HG03060 (cell line): Measurements from ENCODE around the gene WASF2.
"Not testable (repeated sequence)": the region's sequence is repeated elsewhere in the genome, so short reads cannot be mapped to it uniquely, and the experiment has no call there.

ENCODE experiments used
- ATAC-seq: cut with Tn5 transposase; IDR thresholded peaks from one replicate; pipeline ENCODE4 v1.9.1; 2021; ENCODE audit warnings: low read depth, moderate number of reproducible peaks; ENCODE audit not compliant: unreplicated experiment

WASF2 gene

GRCh38 chr1:27521861-27522431 is 32.0 kb upstream of the WASF2 start:
- ATAC-seq = no peak

DNA sequence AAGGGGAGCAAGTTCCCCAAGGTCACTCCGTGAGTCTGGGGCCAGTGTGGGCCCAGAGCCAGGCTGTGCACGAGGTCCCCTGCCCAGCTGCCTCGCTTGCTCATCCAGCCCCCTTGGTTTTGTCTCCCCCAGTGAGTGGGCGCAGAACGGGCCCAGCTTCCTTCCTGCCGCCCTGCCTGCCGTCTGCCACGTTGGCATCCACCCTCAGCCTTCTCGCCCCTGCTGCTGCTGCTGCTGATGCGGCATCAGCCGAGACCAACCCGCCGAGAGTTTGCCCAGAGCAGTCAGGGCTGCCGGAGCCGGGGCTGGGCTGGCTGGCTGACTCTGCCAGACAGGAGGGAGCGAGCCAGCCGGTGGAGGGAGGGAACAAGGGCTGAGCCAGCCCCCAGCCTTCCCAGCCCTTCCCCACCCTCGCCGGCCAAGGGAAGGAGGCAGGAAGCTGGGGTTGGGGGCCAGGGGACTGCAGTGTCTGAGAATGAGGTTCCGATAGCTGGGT is 31.4 kb upstream of the WASF2 start:
- no peak for ATAC-seq

GRCh38 chr1:27520651-27521050 is 30.7 kb upstream of the WASF2 start:
- no peak for ATAC-seq

GRCh38 chr1:27519331-27520258 is 29.6 kb upstream of the WASF2 start:
- no peak for ATAC-seq

DNA sequence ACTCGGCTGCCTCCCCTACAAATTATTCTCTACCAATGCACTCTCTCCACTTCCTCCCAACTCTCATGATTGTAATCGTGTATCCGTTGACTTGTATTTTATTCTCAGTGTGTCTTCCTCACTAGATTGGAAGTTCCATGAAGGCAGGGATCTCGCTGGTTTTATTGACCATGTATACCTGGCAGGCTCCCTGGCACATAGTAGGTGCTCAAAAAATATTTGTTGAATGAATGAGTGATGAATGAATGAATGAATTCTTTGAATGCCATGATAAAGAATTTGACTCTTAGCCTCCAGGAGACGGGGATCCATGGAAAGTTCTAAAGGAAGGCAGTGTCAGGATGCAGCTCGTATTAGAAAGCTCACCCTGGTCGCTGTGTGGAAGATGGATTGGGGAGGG is 28.8 kb upstream of the WASF2 start:
- ATAC-seq = no peak

DNA sequence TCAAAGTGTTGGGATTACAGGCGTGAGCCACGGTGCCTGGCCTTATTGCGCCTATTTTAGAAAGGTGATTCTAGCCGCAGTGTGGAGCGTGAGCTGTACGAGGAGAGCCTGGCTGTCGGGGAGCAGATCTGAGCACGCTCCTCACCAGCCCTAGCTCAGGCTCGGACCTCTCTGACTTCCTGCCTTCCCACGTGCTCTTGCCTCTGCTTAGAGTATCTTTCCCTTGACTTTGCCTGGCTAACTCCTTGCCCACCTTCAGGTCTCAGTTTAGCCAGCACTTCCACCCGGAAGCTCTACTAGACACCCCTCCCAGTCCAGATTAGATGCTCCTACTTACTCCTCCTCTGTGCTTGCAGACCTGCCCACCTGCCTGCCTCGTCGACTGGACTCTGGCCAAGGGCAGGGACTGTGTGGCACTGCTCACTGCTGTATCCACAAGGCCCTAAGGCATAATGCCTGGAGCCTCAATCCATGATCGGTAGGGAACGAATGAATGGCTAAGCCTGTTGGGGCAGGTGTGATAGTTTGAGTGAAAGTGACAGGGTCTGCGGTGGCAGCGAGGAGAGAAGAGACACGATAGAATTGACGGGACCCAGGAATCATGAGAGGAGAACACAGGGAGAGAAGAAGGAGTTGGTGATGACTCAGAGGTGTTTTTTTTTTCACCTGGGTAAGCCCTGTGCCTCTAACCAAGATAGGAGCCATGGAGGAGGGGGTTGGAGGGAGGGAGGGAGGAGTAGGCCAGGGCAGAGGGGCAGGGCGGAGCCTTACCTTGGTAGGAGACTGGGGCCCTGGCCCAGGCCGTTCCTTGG is 28.1 kb upstream of the WASF2 start:
- ATAC-seq = no peak

DNA sequence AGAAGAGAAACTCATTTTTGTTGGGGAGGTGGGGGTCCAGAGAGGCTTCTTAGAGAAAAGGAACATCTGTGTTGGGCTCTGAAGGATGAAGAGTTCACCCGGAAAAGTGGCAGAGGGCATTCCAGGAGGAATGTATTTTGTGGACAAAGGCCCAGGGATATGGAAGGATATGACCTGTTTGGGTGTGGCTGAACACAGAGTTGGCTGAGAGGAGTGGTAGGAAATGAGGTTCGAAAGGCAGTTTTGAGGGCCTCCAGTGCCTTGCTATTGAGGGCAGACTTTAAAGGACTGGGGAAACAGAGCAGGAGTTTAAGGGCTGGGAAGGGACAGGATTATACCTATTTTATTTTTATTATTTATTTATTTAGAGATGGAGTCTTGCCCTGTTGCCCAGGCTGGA is 27.3 kb upstream of the WASF2 start:
- no peak for ATAC-seq

- no peak for ATAC-seq
Measured at GRCh38 chr1:27515626-27516025, 25.7 kb upstream of the WASF2 start.

DNA sequence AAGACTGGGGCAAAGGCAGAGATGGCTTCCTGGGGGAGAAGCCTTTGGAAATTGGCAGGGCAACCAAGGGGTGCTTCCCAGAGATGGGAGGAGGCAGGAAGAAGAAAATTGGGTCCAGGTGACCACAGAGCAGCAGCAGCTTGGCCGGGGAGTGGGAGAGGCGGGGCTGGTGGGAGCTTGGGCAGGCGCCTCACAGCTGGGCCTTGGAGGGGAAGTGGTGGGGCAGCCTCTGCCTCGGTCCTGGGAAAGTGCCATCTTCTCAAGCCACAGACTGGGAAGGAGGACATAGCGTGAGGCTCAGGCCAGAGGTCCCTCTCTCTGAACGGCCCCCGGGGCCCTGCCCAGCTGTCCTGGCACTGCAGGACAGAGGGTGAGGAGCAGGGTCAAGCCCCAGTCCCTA is 24.0 kb upstream of the WASF2 start:
- no peak for ATAC-seq

GRCh38 chr1:27513528-27513927 is 23.6 kb upstream of the WASF2 start:
- no peak for ATAC-seq

DNA sequence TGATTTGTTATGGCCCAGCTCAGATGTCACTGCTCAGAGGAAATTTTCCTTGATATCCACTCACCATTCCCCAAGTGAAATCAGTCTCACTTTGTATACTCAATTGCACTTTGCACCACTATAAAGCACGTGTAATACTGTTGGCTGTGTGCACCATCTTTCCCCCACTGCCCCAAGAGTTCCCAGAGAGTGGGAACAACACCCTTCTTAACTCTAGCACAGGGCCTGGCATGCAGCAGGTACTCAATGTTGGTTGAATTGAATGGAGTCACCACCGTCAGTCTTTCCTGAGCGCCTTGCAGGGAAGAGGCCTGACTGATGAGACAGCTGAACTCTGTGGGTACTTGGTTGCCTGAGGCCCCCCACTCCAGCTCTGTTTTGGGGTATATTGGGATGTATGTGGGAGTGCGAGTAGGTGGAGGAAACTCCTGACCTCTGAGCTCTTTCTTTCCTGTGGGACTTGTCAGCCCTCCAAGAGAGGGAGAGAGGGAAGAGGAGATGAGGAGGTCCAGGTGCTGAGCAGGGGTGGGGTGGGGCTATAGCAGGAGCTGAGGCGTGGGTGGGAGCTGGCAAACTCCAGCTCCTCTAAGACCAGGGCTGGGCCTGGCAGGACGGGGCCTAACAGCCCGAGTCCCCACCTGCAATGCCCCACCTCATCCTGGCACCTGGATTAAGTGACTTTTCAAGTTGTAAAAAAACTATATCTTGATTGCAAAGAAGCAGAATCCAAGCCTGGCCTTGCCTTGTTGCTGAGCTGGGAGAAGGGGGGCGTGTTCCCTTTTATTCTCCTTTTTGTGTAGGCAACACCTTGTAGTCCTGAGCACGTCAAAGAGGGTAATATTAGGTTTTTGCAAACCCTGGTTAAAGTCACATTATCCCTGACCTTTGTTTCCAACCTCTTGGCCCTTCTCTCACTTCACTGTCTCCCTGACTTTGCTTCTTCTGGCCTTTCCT is 19.4 kb upstream of the WASF2 start:
- no peak for ATAC-seq

GRCh38 chr1:27507960-27508665 is 18.1 kb upstream of the WASF2 start:
- no peak for ATAC-seq

GRCh38 chr1:27506703-27507102 is 16.7 kb upstream of the WASF2 start:
- ATAC-seq = no peak

DNA sequence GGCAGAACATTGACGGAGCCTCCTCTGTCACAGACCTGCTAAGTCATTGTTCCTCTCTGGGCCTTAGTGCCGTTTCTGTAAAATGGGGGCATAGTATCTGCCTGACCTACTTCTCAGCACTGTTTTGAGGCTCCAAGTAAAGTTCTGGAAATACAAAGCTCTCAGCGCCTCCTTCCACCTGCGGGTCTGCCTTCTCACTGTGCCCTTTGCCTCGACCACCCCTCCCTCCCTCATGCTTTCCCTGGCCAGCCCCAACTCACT is 15.4 kb upstream of the WASF2 start:
- ATAC-seq = no peak

- no peak for ATAC-seq
Measured at GRCh38 chr1:27504588-27505419, 14.8 kb upstream of the WASF2 start.

DNA sequence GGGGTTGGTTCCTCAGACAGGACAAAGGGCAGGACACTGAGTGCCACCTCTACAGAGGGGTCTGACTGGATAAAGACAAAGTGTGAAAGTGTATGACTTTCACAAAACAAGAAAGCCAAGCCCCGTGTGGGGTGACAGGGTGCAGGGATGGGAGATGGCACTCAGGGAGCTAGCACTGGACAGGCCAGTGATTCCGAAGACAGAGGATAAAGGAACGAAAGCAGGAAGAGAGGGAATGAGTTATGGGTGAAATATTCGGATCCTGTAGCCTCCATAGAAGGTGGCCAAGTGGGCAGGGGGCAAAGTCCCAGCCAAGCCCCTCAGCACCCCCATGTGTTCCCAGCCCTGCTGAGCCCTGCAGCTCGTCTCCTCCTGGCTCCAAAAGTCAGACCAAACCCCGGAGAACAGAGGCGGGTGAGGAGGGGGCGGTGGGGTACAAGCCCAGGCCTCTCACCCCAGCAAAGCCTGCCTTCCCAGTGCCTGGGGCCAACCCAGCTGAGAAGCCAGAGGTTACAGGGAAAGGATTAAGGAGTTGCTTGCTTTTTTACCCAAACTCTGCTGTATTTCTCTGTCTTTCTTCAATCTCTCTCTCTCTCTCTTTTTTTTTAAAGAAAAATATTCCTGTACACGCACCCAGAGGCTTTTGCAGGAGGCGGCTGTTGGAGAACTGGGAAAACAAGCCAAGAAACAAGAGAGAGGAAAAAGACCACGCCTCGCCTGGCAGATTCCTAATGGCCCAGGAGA is 14.0 kb upstream of the WASF2 start:
- ATAC-seq = no peak

- ATAC-seq = no peak
Measured at GRCh38 chr1:27503033-27503432, 13.1 kb upstream of the WASF2 start.

GRCh38 chr1:27501159-27501558 is 11.2 kb upstream of the WASF2 start:
- ATAC-seq = not testable (repeated sequence)
